OCI-LY1 (cell line): Measurements from ENCODE around the gene CRYBB2.

Experiments
- H2AFZ ChIP-seq: fragments of 200-600 bp; sonication (generic), shearing (Covaris generic); 2 replicates; pipeline ENCODE4 v1.6.0; 2014; ENCODE audit warnings: antibody characterized with exemption, mild to moderate bottlenecking, low read length
- H3F3A ChIP-seq: fragments of 200-600 bp; sonication (generic), shearing (Covaris generic); 2 replicates; pipeline ENCODE4 v1.6.0; 2014; ENCODE audit warnings: mild to moderate bottlenecking, antibody characterized with exemption, low read length, moderate library complexity; ENCODE audit not compliant: insufficient read depth
- H3K27ac ChIP-seq: fragments of 200-600 bp; sonication (generic); 2 replicates; pipeline ENCODE4 v1.5.1; 2014; ENCODE audit warnings: low read length, mixed run types, mild to moderate bottlenecking, low read depth; ENCODE audit not compliant: poor library complexity, severe bottlenecking
- H3K27me3 ChIP-seq: fragments of 200-600 bp; sonication (generic); 2 replicates; pipeline ENCODE4 v1.6.0; 2014; ENCODE audit warnings: antibody characterized with exemption, mild to moderate bottlenecking, low read length, moderate library complexity; ENCODE audit not compliant: insufficient read depth
- H3K36me3 ChIP-seq: fragments of 200-600 bp; sonication (generic); 2 replicates; pipeline ENCODE4 v1.6.1; 2014; ENCODE audit warnings: mild to moderate bottlenecking, antibody characterized with exemption, low read length, moderate library complexity, mixed read lengths; ENCODE audit not compliant: insufficient read depth
- H3K4me1 ChIP-seq: fragments of 200-600 bp; sonication (generic); 2 replicates; pipeline ENCODE4 v1.5.1; 2014; ENCODE audit warnings: mild to moderate bottlenecking, low read length, moderate library complexity; ENCODE audit not compliant: insufficient read depth, severe bottlenecking
- H3K4me2 ChIP-seq: fragments of 200-600 bp; sonication (generic), shearing (Covaris generic); 2 replicates; pipeline ENCODE4 v1.6.1; 2014; ENCODE audit warnings: low read length
- H3K4me3 ChIP-seq: fragments of 200-600 bp; sonication (generic); 2 replicates; pipeline ENCODE4 v1.5.1; 2014; ENCODE audit warnings: low read length, low read depth, mild to moderate bottlenecking, mixed read lengths; ENCODE audit not compliant: poor library complexity, severe bottlenecking
- H3K79me2 ChIP-seq: fragments of 200-600 bp; shearing (Covaris generic); 2 replicates; pipeline ENCODE4 v1.6.1; 2016; ENCODE audit warnings: mixed run types, low read length, mixed read lengths; ENCODE audit not compliant: insufficient read depth
- H3K9ac ChIP-seq: fragments of 200-600 bp; sonication (generic), shearing (Covaris generic); 2 replicates; pipeline ENCODE4 v1.6.1; 2014; ENCODE audit warnings: mild to moderate bottlenecking, low read length, mixed read lengths
- H3K9me2 ChIP-seq: fragments of 200-600 bp; sonication (generic), shearing (Covaris generic); 2 replicates; pipeline ENCODE4 v1.6.1; 2014; ENCODE audit warnings: low read depth, mild to moderate bottlenecking, low read length, mixed read lengths
- H3K9me3 ChIP-seq: fragments of 200-600 bp; shearing (Covaris generic); 2 replicates; pipeline ENCODE4 v1.6.1; 2014; ENCODE audit warnings: low read length, mixed read lengths
- H4K20me1 ChIP-seq: fragments of 200-600 bp; sonication (generic), shearing (Covaris generic); 2 replicates; pipeline ENCODE4 v1.6.0; 2016; ENCODE audit warnings: mild to moderate bottlenecking, low read length; ENCODE audit not compliant: insufficient read depth
- EZH2 ChIP-seq: fragments of 200-600 bp; sonication (generic), shearing (Covaris generic); IDR thresholded peaks from 2 replicates; pipeline ENCODE4 v1.8.0; 2017; ENCODE audit warnings: borderline replicate concordance, mixed run types, mild to moderate bottlenecking, antibody characterized with exemption, low read length, moderate library complexity, mixed read lengths
- TF ChIP-seq, protein P1 (sequence below): fragments of 200-600 bp; sonication (generic), shearing (Covaris generic); IDR thresholded peaks from 2 replicates; pipeline ENCODE4 v1.5.1; 2017; ENCODE audit warnings: mild to moderate bottlenecking, antibody characterized with exemption, low read length, moderate library complexity, mixed read lengths

Gene CRYBB2

DNA sequence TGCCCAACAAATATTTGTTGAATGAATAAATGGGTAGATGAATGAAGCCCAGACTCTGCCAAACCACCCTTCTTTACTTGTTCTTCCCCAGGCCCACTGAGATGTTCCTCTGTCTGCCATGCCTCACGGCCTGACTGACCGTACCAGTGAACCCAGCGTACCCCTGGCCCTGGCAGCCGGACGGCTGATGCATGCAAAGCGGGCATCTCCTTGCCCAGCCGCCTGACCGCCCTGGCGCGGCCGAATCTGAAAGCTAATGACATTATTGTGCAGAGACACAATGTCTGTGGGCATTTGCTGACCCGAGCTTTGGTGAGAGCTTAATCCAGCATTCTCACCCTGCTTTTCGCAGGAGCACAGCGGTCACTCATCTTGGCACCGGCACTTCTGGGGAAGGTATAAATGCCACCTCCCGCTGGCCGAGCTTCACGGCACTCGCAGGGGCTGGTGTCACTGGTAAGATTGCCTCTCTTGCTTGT lies at the start of gene CRYBB2:
CRYBB2 (plus strand) TSS at position 429 of the 479 bp plus-strand sequence. CDS start 1,791 bp downstream, outside the sequence.
- no peaks in the 10 kb centered on the region for H3K79me2 ChIP-seq
- no peaks in the 10 kb centered on the region for H3K4me1 ChIP-seq
- H3F3A ChIP-seq: no peaks in the 10 kb centered on the region
- no peaks in the 10 kb centered on the region for H3K9me3 ChIP-seq
- H3K27me3 ChIP-seq: no peaks in the 10 kb centered on the region
- no peak within 1 kb of the TSS for H3K27ac ChIP-seq
- no peak within 1 kb of the TSS for H2AFZ ChIP-seq
- no peak within 1 kb of the TSS for H3K9ac ChIP-seq
- no peak within 1 kb of the TSS for H3K4me3 ChIP-seq
- H3K9me2 ChIP-seq: no peaks in the 10 kb centered on the region
- TF ChIP-seq EZH2: no peak
- TF ChIP-seq, protein P1, sequence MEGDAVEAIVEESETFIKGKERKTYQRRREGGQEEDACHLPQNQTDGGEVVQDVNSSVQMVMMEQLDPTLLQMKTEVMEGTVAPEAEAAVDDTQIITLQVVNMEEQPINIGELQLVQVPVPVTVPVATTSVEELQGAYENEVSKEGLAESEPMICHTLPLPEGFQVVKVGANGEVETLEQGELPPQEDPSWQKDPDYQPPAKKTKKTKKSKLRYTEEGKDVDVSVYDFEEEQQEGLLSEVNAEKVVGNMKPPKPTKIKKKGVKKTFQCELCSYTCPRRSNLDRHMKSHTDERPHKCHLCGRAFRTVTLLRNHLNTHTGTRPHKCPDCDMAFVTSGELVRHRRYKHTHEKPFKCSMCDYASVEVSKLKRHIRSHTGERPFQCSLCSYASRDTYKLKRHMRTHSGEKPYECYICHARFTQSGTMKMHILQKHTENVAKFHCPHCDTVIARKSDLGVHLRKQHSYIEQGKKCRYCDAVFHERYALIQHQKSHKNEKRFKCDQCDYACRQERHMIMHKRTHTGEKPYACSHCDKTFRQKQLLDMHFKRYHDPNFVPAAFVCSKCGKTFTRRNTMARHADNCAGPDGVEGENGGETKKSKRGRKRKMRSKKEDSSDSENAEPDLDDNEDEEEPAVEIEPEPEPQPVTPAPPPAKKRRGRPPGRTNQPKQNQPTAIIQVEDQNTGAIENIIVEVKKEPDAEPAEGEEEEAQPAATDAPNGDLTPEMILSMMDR: no peak
- no peak within 1 kb of the TSS for H3K4me2 ChIP-seq
- no peaks in the 10 kb centered on the region for H4K20me1 ChIP-seq
- no peaks in the 10 kb centered on the region for H3K36me3 ChIP-seq

DNA sequence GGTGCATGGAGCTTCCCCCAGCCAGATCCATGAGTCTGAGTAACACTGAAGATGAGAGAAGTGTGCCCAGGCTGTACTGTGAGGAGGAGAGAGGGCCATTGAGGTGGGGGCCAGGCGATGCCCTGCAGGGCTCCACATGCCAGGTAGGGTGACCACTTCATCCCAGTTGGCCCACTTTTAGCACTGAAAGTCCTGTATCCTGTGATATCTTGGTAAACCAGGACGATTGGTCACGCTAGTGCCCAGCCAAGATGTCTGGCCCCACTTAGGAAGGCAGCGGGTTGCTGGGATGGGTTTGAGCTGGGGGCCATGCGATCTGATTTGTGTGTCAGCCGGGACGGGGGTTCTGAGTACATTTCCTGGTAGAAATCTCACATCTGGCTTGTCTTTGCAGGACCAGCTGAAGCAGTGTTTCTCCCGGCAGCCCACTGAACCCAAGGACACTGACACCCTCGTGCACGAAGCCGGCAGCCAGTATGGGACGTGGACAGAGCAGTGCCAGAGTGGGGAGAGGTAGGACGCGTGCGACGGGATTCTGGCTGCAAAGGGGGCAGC lies 48.9 kb upstream of the CRYBB2 start:
- no peak overlapping the region for H3K9ac ChIP-seq
- no peaks in the 10 kb centered on the region for H3F3A ChIP-seq
- H4K20me1 ChIP-seq: no peaks in the 10 kb centered on the region
- H3K4me3 ChIP-seq: no peak overlapping the region
- no peak overlapping the region for H3K27ac ChIP-seq
- H3K79me2 ChIP-seq: no peaks in the 10 kb centered on the region
- no peaks in the 10 kb centered on the region for H3K36me3 ChIP-seq
- no peaks in the 10 kb centered on the region for H3K4me1 ChIP-seq
- no peak overlapping the region for H2AFZ ChIP-seq
- no peaks in the 10 kb centered on the region for H3K9me2 ChIP-seq
- H3K9me3 ChIP-seq: no peaks in the 10 kb centered on the region
- no peak overlapping the region for H3K4me2 ChIP-seq
- H3K27me3 ChIP-seq: no peaks in the 10 kb centered on the region
- no peak for TF ChIP-seq EZH2
- TF ChIP-seq, protein P1: no peak

GRCh38 chr22:25172153-25172552 lies 47.3 kb upstream of the CRYBB2 start:
- no peaks in the 10 kb centered on the region for H3K9me3 ChIP-seq
- H3K79me2 ChIP-seq: no peaks in the 10 kb centered on the region
- no peak overlapping the region for H3K27ac ChIP-seq
- H3K4me3 ChIP-seq: no peak overlapping the region
- H3F3A ChIP-seq: no peaks in the 10 kb centered on the region
- H4K20me1 ChIP-seq: no peaks in the 10 kb centered on the region
- no peak overlapping the region for H3K9ac ChIP-seq
- no peaks in the 10 kb centered on the region for H3K36me3 ChIP-seq
- no peaks in the 10 kb centered on the region for H3K4me1 ChIP-seq
- no peak for TF ChIP-seq EZH2
- TF ChIP-seq, protein P1: peak; percentile 35; the same call in 1 of the 2 replicates
- no peak overlapping the region for H3K4me2 ChIP-seq
- no peak overlapping the region for H2AFZ ChIP-seq
- no peaks in the 10 kb centered on the region for H3K9me2 ChIP-seq
- no peaks in the 10 kb centered on the region for H3K27me3 ChIP-seq
